HL-60/S4 treated with phorbol 12-myristate 13-acetate at 8.2 ng/mL for 4 days and 3 days (cell line): ENCODE measurements around the gene PLCB2.

ENCODE experiments used
- in situ Hi-C: fragments of 300-500 bp; cut with MboI; formaldehyde crosslinking; loops from 2 replicates; pipeline ENCODE4 v1.15.0; 2022; ENCODE audit warnings: low sequenced_read_pairs

Gene PLCB2

DNA sequence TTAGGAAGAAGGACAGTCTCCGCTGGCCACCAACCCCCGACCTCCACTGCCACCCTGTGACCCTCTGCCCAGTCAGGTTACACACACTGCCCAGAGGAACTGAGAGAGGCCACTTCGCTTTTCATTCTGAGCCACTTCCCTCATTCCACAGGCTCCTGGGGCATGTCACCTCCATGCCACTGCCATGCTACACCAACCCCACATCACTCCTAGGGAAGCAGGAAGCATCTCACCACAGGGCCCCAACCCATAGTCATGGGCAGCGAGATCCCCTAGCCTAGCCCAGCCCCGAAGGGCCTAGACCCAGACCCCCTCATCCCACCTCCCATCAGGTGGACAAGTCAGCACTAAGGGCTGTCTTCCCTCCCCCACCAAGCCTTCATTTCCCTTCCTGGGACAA is 1.4 kb downstream of the PLCB2 start:
- in situ Hi-C loops: no loop called here

DNA sequence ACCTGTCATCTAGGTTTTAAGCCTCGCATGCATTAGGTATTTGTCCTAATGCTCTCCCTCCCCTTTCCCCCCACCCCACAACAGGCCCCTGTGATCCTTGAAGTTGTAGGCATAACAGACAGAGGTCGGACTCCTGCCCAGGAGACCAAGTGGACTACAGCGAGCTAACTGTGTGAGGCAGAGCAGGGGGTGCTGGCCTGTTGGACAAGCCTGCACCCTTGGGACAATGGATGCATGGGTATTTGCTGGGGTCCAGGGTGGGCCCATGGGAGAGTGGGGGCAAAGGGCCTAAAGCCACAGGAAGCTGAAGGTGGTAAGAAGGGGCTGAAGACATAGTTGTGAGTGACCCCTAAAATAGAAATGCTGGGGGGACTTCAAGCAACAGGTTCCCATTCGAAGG is 2.5 kb downstream of the PLCB2 start:
- in situ Hi-C loops: no loop called here

DNA sequence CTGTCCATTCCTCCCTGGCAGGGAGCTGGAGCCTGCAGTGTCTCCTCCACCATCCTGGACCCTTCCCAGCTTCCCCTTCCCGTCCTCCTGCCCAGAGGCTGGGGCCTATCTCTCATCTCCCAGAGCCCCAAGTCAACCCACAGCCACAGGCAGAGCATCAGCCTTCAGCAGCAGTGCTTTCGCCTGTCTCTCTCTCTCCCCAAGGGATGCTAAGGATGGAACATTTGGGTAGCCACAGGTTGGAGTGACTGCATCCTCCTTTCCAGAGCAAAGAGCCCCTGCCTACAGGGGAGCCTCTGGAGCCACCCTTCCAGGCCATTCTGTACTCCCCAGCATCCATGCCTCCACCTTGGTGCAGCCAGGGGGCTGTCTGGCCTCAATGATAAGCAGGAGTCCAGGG is 4.2 kb downstream of the PLCB2 start:
- in situ Hi-C loops: no loop called here

DNA sequence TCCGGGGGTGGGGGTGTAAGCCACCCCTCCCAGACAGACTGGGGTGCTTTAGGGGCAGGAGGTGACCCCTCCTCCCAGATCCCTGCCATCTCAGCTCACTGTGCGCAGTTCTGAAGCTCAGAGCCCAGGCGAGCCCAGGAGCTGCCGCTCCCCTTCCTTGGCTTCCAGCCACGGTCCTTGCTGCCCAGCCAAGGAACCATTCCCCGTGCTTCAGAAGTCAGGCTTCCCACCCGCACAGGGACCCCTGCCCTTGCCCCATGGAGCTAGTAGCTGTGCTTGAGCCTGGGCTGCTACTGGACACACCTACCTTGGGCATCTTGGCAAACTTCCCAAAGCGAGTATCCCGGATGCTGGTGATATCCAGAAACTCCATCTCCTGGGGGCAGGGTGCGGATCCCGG is 4.8 kb downstream of the PLCB2 start:
- in situ Hi-C loops: no loop called here

DNA sequence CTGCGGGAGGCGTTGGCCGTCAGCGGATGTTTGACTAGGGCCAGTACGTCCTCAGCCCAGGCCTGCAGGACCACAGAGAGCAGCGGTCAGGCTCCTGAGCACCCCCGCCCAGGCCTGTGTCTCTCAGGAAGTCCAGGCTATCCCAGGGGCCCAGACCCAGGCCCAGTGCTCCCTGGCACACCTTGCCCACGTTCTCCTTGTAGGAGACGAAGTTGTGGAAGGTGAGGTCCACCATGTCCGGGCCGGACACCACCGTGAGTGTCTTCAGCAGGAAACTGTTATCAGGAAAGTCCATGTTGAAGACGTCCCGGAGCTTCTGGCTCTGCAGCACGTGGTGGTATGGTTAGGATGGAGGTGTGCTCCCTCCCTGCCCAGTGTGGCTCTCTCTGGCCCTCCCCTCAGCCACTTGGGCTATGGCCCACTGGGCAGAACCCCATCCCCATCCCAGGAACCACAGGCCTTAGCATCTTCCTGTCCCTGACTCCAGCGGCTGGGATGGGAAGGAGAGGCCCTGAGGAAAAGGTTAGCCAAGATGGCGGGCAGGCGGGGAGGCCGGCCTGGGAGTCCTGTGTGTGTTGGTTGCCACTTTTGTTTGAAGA is 5.3 kb downstream of the PLCB2 start:
- in situ Hi-C loops: no loop called here

DNA sequence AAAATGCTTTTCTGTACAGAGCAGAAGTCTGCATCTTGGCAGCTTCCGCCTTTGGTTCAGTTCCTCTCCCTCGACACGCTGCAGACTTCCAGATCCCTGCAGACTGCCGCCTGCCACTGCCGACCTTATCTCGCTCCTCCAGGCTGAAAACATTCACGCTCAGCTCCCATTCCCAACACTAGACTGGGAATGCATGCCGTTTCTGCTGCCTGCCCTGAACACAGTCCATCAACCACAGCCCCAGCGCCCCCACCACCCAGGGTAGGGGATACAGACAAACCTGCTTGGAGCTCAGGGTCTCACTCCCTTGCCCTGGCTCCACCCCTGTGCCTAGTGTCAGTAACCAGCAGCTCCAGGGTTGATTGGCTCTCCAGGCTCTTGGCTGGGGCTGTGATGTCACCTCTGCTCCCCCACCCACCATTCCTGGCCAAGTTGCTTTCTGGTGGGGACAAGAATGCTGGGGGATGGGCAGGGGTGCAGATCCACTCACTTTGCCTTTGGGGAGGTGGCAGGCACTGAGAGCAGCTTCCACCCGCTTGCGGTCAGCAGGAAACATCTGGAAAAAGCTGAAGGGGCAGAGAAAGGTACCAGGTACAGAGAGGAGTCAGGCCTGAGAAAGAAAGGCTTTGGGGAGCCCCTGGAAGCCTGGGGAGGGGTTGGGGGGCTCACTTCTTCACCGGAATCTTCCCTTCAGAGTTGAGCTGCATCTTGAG is 6.1 kb downstream of the PLCB2 start:
- in situ Hi-C loops: no loop called here

DNA sequence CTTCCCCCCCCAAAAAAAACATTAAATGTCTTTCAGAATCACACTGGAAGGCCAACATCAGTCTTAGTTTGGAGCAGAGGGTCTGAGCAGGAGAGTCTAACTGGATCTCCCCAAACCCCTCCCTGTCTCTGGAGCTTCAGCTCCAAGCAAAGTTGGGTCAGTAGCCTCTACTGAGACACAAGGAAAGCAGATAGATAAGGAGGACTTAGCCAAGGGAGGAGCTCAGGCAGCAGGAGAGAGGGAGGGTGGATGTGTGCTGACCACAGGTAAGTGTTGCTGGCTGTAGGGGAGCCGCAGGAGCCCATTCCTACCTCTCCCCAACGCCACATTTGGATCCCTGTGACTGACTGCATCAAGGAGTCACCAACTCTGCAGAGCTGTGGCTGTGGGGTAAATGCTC is 7.0 kb downstream of the PLCB2 start:
- in situ Hi-C loops: no loop called here

DNA sequence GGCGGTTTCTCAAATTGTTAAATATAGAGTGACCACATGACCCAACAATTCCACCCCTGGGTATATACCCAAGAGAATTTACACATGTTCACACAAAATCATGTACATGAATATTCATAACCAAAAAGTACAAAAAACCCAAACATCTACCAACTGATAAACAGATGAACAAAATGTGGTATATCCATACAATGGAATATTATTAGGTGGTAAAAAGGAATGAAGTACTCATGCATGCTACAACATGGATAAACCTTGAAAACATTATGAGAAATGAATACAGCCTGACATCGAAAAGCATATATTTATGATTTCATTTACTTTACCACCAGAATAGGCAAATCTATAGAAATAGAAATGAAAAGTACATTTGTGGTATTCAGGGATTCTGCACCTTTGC is 7.4 kb downstream of the PLCB2 start:
- in situ Hi-C loops: no loop called here

DNA sequence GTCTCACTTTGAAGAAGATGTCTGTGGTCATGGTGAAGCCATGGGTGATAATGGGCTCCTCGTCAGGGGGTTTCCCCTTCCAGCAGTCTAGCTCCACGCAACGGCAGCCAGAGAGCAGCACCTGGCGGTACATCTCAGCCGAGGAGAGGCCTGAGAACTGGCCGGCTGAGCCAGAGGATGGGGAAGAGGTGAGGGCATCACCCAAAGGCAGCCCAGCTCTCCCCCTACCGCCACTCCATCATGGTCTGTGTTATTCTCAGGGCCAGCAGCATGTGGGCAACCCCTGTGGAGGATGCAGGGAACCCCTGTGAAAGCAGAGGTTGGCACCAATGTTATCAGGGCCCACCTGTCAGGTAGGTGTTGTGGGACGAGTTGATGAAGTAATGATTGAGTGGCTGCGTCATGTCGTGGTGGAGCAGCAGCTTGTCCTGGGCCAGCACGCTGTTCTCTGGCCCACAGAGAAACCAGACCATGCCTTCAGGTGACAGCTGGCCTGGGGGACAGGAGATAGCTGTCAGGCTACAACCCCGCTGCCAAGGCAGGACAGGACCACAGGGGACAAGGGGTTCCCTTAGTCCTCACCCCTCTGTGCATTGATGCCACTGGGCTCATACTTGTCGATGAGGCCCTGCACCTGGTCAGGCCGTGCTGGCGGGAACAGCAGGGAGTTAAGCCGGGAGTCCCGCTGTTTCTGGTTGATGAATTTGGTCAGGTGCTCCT is 9.4 kb downstream of the PLCB2 start:
- in situ Hi-C loops: no loop called here

DNA sequence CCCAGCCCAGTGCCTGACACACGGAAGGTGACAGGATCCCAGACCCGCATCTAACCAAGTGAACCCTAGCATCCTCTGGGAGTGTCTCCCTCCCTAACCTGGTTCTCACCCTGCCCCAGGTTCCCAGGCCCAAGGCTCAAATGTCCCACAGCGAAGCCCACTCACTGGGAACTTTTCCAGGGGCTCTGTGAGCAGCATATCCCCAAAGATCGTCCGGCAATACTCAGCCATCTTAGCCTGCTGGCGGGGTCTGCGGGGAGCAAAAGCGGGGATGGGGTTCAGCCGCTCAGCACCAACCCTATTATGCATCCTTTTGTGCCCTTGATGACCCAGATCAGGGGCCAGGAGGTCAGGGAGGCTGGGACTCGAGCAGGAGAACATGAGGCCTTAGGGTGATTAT is 10.4 kb downstream of the PLCB2 start:
- in situ Hi-C loops: no loop called here

DNA sequence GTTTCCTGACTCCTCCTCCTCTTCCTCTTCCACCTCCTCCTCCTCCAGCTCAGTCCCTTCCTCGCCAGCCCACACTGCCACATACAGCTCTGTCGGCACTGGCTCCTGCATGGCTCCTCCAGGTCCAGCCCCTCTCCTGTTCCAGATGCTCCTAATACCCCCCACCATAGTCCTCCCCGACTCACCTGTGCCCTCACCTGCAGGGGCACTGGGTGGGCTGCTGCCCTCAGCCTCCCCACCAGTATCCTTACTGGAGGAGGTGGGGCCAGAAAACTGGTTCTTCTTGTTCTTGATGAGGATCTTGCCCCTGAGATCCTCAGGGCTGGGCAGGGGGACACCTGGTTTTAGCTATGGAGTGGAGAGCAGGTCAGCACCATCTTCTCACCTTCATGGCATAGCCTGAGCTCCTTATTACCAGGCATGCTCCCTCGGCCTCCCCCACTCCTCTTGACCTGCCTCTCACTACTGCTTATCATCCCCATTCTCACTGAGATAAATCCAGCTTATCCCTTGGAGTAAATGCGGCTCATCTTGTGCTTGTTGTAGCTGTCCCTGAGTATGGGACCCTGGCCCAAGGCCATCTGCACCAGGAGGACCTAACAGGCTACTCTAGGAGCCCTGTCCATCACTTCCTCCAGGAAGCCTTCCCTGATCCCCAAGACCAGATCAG is 11.0 kb downstream of the PLCB2 start:
- in situ Hi-C loops: no loop called here

DNA sequence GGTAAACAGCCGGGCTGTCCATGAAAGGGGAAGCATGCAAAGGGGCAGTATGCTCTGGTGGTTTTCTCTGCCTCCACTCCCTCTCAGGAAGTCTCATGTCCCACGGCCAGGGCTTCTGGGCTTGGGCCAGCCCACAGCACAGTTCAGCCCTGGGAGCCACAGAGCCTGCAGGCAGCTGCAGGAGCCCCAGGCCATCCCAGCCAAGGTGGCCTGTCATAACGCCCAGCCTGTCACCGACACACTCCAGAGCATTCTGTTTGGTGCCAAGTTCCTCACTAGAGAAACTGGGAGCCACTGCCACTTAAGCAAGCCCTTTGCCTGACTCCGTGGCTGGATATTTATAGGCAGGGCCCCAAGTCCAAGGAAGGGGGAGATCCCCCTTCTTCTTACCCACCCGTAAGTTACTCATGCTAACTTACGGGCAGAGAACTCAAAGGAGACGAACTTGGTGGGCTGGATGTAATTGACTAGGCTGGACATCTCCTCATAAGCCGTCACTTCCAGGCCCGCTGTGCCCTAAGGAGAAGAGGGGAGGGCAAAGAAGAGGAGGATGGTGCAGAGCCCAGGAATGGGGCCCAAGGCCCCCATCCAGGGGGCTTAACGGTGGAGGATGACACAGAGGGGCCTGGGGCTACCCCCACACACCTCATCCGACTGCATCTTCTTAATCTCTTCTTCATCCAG is 11.7 kb downstream of the PLCB2 start:
- in situ Hi-C loops: no loop called here

DNA sequence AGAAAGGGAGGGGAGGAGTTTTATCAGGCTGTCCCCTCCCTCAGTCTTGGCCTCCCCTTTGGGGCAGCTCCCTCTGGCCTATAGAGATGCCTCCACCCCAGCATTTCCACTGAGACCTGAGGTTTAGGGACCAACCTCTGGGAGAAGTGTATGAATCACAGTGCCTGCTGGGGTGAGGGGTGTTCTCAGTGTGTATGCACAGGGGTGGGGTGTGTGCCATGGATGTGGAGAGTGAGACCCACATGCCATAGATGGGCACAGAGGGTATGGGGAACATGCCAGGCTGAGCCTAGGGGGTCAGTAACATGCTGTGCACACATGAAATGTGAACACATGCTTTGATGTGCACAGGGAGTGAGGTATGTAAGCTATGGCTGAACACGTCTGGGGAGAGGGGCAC is 12.4 kb downstream of the PLCB2 start:
- in situ Hi-C loops: no loop called here

DNA sequence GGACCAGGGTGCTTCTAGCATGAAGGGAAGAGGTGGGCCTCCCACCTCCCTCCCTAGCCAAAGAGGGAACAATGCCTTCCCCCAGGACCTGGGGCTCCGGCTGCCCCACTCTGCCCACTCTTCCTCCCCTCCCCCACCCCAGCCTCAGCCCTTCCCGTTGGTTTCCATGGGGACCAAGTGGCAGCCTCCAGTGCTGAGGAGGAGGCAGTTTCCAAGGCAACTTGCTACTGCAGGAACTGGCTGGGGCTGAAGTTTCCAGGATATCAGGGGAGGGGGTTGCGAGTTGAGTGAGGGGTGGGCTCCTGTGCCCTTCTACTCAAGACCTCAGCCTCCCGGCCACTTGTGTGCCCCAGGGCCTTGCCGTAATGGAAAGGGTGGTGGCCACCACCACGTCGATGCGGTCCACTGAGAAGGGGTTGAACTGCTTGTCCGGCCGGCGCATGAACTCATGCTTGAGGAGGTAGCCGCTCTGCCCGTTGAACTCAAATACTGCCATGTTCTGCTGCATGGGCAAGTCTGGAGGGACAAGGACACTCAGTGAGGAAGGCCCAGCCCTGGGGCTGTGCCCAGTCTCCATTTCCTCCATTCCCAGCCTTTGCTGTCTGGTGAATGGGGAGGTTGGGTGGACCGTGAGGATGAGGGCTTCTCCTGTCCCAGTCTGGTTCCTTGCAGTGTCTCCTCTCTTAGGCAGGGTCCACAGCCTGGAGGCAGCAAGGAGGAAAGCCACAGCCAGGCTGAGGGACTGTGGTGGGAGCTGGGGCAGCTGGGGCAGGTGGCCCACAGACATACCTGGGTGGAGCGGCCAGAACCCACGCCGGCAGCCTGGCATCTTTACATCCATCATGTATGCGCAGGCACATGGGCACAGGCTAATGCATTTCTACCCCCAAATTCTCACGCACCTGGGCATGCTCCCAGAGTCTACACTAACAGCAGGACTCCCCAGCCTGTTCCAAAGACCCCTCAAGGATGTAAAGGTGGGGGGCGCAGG is 13.5 kb downstream of the PLCB2 start:
- in situ Hi-C loops: no loop called here

DNA sequence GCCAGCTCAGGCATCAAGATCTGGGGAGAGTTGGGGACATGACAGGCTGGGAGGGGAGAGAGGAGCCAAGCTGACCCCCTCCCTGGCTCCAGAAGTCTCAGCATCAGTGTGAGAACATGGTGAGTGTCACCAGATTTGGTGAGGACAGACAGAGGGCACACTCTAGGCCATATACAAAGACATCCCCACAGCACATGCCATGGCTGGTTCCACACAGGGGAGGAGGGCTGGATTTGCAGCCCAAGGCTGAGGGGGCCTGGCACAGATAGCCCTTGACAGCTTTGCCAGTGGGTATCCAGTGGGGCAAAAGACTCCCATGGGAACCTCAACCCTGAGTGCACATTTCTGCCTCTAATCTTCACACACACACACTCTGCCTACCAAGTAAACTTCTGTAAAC is 14.7 kb downstream of the PLCB2 start:
- in situ Hi-C loops: no loop called here

DNA sequence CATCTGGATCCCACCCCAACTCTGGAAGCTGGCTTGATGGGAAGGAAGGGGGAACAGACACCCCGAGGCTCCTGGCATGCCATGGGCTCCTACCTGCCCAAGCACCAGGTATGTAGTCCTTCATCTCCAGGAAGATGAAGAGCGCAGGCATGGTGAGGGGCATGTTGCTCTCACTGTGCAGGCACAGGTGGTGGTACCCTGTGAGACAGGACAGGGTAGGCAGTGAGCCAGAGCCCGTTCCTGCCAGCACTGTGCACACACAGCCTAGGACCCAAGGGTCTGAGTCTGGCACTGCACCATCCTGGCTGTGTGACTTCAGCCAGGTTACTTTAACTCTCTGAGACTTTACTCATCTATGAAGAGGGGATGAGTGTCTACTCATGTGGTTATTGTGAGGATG is 15.5 kb downstream of the PLCB2 start:
- in situ Hi-C loops: no loop called here

DNA sequence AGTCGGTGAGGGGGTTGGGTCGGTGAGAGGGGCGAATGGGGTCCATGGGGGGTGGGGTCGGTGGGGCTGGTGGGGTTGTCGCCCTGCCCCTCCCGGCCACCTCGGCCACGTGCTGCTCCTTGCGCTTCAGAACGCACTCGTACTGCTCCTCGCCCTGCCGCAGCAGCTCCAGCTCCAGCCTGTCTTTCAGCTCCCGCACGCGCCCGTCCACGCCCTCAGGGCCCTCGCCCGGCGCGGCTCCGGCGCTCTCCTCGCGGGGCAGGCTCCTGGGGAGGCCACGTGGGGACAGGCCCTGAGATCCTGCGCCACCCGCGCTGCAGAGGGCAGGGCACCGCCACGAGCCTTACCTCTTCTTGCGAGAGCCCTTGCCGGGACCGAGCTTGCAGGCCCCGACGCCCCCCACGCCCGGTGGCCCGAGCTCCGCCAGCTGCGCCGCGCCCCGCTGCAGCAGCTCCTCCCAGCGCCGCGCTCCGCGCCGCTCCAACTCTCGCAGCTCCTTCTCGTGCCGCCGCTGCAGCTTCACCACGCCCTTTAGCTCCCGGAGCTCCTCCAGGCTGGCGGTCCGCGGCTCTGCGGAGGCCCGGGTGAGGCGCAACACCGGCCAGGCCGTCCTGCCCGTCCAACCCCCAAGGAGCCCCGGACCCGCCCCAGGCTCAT is 16.7 kb downstream of the PLCB2 start:
- in situ Hi-C loops: no loop called here

DNA sequence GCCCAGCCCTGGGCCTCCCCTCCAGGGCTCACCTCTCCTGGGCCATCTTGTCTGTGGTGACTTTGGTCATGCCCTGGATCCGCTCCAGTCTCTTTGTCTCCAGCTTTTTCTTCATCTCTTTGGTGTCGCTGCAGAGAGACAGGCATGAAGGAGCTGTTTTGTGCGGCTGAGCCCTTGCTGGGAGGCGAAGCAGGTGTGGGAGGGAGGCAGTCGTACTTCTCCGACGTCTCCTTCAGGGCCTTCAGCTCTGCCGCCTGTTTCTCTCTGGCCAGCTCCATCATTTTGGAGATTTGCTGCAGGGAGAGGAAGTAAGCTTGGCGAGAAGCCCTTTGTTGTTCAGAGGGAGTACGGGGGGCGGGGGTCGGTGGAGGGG is 17.2 kb downstream of the PLCB2 start:
- in situ Hi-C loops: no loop called here

DNA sequence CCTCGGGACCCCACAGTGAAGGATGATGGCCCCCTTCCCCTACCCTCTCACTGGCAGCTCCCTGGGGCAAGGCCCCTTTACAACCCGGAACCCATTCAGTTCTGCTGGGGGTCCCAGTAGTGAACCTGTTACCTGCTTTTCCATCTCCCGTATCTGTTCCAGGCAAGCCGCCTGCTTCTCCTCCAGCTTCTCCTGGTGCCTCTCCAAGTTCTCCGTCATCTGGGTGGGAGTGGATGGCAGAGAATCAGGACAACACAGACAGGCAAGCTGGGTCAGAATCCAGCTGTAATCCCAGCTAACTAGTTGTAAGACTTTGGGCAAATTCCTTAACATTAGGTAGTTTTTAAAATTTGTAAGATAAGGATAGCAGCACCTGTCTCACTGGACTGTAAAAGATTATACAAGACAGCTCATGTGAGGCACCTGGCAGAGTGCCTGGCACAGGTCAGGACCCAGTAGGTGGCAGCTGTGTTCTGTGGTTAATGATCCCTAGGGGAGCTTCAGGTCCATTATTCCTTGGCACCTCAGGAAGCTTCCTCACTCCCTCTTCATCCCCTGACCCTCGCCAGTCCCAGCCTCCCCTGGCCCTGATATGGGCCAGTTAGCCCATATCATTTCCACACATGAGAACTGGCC is 18.5 kb downstream of the PLCB2 start:
- in situ Hi-C loops: no loop called here
